ENCODE data around the gene SMG7.

Gene SMG7

DNA sequence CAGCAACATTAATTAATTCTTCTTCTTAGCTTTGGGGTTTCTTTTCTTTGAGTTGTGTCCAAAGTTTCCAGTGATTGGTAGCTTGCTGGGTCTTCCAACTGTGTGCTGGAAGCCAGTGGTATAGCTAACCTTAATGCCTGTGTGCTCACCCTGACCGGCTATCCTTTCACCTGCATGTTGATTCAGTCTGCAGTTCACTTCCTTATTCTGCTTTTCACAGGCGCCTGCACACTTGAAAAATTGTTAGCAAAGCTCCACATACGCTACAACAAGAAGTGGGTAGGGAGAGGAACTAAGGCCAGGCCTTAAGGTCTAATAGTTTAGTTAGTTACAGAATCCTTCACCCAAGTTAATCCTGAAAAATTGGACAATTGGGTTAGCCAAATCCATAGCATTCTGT, 82.3 kb downstream of the SMG7 start:
- no peak for DNase-seq (ENCODE audit: extremely low read depth in 1 of 2, low read depth in 1 of 2)

DNA sequence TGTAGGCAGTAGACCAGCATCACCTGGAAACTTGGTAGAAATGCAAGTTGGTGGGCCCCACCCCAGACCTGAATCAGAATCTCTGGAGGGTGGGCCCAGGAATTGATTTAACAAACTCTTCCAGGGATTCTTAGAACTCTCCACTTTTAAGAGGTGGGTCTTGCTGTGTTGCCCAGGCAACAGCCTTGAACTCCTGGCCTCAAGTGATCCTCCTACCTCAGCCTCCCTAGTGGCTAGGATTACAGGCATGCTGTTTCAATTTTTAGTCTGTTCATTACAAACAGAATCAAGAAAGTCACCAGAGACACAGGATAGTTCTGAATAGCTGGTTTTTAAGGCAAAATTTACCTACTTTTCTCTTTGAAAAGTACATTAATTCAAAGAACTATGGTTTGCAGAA, 86.8 kb downstream of the SMG7 start:
- no peak for DNase-seq (ENCODE audit: extremely low read depth in 1 of 2, low read depth in 1 of 2)

DNA sequence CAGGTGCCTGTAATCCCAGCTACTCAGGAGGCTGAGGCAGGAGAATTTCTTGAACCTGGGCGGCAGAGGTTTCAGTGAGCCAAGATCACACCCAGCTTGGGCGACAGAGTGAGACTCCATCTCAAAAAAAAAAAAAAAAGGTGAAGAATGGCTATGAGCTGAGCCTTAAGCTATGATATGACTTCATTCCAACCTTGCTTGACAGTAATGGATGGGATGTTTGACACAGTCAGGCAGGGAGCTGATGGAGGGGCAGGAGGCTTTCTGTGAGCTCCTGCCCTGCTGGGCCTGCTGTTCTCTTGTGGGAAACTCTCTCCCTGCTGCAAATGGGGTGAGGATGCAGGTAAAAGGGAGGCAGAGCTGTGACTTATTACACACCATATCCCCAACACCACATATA, 90.4 kb downstream of the SMG7 start:
- DNase-seq (ENCODE audit: extremely low read depth in 1 of 2, low read depth in 1 of 2), result no peak

DNA sequence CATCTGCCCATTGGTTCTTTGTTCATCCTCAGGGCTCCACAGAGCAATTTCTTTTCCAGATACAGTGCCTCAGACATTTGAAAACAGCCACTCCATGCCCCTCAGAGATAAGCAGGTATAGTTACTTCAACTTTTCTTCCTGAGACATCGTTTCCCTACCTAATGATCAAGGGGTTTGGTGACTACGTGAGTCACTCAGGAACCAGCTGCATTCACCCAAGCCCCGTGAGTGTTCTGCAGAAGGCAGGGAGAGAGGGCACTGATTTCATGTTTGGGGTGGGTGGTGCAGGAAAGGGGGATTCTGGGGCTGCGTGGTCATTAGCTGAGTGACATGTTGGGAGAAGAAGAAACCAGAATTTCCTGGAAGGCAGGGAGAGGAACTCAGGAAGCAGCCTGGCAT, 93.0 kb downstream of the SMG7 start:
- no peak for DNase-seq (ENCODE audit: extremely low read depth in 1 of 2, low read depth in 1 of 2)

DNA sequence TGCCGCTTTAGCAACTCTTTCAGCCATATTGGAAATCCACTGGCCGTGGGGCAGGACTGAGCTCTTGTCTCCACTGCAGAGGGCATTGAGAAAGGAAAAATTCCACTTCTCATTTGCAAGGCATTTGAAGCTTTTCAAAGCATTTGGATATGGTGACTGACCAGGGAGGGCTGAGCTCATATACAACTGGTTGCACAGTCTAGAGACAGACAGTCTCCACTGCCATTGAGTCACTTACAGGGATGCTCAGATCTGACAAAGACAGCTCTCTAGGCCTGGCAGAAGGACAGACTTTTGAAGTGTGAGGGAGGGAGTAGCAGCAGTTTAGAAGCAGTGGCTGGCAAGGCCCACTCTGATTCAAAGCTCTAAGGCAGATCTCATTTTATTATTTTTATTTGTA, 93.7 kb downstream of the SMG7 start:
- no peak for DNase-seq (ENCODE audit: extremely low read depth in 1 of 2, low read depth in 1 of 2)

DNA sequence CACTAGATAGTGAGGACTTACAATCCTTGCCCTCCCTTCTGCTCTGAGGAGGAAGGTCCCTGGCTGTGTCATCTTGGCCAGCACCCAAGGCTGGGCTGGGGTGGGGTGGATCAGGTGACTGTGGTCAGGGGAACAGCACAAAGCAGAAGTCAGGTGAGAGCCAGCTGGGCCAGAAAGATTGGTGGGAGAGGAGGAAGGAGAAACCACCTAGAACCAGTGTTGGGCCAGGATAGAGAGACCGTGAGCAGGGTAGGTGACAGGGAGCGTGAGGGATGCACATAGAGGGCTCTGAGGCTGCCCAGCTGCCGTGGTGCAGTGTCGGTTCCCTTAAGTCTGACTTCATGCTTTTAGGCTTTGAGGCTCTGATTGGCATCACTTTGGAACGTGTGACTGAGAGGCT, 95.3 kb downstream of the SMG7 start:
- no peak for DNase-seq (ENCODE audit: extremely low read depth in 1 of 2, low read depth in 1 of 2)

DNA sequence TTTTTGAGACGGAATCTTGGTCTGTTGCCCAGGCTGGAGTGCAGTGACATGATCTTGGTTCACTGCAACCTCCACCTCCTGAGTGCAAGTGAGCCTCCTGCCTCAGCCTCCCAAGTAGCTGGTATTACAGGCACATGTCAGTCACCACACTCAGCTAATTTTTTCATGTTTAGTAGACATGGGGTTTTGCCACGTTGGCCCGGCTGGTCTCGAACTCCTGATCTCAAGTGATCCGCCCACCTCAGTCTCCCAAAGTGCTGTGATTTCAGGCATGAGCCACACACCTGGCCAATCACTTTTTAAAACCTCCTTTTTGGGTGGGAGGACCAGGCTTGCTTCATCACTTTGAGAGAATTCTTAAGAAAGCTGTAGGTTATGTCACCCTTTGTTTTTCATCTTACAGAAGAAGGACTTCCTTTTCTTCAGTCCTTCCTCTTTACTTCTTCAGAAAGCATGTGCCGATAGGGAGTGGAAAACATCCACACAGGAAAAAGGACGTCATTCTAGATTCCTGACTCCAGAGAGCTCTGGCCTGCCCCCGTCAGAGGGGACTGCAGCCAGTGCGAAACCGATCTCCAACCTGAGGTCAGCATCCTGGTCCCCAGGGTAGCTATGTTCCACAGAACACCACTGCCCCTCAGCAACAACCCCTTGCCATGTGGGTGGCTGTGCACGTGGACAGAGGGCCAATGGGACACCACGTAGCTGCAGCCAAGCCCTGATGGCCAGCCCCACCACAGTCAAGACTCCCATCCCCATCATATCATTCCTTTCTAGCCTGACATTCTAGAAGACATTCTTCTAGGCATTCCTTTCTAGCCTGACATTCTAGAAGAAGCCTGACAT, 96.1 kb downstream of the SMG7 start:
- DNase-seq (ENCODE audit: extremely low read depth in 1 of 2, low read depth in 1 of 2), result no peak

DNA sequence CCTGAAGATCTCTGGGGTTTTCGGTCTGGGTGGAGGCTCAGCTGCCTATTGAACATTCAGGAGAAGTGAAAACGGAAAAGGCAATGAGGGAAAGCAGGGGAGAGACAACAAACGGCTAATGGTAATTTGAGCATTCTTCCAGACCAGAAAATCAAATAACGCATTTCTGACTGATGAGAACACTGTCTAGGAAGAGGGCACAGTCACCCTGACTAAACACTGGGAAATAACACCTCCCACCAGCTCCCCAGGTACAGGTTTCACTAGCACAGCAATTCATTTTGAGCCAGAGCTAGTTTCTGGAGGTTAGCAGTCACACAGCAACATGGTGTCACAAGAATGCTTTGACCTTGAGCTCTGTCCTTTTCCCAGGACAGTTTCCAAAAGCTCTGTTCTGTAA, 96.8 kb downstream of the SMG7 start:
- no peak for DNase-seq (ENCODE audit: extremely low read depth in 1 of 2, low read depth in 1 of 2)

DNA sequence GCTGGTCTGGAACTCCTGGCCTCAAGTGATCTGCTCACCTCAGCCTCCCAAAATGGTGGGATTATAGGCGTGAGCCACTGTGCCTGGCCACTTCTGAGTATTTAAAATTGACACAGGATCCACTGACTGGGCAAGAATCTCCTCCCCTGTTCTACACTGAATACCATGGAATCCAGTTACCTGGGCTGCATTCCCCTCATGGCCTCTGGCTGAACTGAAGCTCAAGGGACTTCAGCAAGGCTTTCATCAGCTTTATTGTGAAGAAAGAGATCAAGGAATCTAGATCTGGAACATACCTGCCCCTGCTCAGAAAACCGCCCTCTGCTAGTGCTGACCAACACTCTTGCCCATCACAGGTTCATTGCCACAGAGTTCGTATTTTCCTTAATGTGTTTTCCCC, 97.5 kb downstream of the SMG7 start:
- no peak for DNase-seq (ENCODE audit: extremely low read depth in 1 of 2, low read depth in 1 of 2)

DNA sequence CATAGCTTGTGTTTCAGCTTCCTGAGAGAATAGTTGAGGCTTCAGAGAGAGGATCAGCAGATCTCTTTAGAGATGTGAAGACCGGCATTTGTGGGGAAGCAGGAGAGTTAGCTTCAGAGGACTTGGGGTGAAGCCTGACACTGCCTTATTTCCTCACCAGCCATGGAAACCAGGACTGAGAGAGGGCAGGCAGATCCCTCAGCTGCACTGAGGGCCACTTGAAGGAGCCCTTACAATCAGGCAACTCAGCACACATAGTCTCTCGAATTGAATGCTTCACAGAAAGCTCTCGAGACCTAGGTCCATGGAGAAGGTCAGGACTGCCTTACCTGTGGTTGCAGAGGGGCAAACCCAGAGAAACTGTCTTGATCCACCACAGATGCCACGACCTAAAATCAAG, 98.2 kb downstream of the SMG7 start:
- DNase-seq (ENCODE audit: extremely low read depth in 1 of 2, low read depth in 1 of 2), result no peak

DNA sequence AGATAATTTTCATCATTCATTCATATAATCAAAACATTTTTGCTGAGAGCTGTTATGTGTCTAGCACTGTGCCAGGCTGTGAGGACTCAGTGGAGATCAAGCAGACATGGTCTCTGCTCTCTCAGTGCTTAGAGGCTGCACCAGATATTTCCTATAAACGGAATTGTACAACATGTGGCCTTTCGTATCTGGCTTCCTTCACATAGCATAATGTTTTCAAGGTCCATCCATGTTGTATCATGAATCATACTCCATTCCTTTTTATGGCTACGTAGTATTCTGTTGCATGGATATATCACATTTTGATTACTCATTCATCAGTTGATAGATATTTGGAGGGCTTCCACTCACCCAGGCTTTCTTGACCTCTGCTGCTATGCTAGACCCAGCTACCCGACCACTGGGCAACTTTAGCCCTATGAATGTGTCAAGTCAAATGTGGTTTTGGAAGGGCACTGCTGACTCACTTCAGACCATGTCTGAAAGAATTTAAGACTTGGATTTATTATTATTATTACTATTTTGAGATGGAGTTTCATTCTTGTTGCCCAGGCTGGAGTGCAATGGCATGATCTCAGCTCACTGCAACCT, 99.5 kb downstream of the SMG7 start:
- no peak for DNase-seq (ENCODE audit: extremely low read depth in 1 of 2, low read depth in 1 of 2)

DNA sequence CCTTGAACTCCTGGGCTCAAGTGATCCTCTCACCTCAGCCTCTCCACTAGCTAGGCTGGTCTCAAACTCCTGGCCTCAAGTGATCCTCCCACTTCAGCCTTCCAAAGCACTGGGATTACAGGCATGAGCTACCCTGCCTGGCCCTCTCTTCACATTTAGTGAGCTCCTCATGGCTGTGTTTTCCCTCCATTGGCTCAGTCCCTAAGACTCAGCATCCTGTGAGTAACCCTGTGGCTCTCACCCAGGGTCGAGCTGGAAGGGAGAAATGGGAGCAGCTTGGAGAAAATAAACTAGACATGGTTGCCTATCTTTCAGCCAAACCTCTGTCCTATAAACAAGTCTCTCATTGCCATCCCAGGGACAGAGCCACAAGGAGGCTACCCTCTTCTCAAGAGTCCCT, 100.4 kb downstream of the SMG7 start:
- no peak for DNase-seq (ENCODE audit: extremely low read depth in 1 of 2, low read depth in 1 of 2)

DNA sequence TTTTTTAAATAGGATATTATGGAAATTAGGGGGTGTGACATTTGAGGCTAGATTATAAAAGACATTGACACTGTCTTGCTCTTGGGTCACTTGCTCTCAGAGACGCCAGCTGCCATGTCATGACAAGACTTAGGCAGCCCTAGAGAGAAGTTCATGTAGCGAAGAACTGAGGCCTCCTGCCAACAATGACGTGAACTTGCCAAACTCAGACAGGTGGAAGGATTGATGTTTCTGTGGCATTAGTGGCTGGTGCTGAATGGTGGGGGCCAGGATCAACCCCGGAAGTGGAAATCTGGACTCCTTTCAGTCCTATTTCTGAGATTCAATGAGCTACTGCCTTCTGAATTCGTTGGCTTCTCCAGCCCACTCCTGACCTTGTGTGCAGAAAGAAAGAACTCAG, 103.3 kb downstream of the SMG7 start:
- DNase-seq (ENCODE audit: extremely low read depth in 1 of 2, low read depth in 1 of 2), result no peak

DNA sequence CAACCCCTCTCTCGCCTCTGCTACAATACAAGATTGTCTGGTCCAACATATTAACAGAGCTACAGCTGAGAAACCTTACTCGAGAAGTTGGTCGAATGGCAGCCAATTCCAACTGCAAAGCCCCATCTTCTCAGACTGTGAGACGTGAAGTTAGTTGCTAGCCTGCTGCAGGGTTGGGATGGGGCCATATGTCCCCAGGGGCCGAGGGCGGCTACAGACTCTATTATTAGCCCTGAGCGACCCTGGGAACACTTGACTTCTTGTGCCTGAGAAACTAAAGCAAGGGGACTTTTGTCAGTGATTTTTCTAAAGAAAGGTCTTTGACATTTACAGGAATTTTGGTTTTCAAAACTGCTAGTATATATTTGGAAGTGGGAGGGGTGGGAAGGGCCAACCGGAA, 104.2 kb downstream of the SMG7 start:
- no peak for DNase-seq (ENCODE audit: extremely low read depth in 1 of 2, low read depth in 1 of 2)

DNA sequence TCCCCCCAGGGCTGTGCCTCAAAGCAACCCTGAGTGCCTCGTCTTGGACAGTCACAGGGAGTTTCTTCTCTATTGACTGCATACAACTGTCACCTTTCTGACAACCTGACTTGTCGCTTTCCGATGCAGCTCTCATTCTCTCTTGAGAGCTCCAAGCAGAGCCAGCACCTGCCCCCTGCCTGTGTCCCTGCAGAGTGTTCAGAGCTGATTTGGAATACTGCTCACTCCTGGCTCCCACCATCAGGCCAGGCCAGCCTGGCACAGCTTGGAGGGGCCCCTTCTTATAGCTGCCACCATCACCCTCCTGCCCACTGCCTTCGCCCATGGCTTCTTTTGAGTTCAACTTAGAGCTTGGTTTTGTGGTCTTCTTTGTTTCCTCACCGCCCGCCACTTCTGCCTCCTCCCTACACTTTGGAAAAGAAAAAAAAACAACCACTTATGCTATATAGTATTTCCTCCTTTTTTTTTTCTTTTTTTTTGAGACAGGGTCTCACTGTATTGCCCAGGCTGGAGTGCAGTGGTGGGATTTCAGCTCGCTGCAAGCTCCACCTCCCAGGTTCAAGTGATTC, 105.7 kb downstream of the SMG7 start:
- DNase-seq (ENCODE audit: extremely low read depth in 1 of 2, low read depth in 1 of 2), result no peak

DNA sequence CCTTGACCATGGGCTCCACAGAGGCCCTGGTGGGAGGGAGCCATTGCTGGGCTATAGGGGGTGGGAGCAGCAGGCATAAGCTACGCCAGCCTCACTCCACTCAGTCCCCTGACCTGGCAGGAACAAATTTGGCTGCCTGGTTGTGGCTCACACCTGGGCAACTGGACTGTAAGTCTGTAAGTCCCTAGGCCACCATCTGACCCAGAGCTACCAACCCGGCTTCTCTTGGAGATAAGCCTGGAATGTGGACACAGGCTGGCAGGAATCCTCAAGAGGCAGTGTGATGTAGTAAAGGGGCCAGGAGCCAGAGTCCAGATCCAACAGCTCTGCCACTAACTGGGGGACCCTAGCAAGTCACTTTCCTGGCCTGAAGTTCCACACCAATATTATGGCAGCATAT, 106.6 kb downstream of the SMG7 start:
- DNase-seq (ENCODE audit: extremely low read depth in 1 of 2, low read depth in 1 of 2), result no peak

DNA sequence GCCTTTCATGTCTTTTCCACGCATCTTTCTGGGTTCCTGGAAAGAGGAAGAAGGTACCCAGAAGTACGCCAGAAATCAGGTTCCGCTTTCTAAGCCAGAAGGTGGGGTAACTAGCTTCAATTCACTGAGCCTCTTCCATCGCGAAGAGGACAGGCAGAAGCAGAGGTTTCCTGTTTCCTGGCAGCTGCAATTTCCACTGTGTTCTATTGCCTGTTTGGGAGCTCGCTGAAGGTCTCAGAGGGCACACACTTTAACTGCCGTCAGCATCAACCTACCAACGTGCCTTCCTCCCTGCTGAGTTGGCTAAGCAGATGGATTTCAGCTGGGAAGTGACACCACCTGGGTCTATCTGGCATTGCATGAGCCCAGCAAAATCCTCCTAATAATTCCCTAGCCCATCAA, 108.0 kb downstream of the SMG7 start:
- no peak for DNase-seq (ENCODE audit: extremely low read depth in 1 of 2, low read depth in 1 of 2)

DNA sequence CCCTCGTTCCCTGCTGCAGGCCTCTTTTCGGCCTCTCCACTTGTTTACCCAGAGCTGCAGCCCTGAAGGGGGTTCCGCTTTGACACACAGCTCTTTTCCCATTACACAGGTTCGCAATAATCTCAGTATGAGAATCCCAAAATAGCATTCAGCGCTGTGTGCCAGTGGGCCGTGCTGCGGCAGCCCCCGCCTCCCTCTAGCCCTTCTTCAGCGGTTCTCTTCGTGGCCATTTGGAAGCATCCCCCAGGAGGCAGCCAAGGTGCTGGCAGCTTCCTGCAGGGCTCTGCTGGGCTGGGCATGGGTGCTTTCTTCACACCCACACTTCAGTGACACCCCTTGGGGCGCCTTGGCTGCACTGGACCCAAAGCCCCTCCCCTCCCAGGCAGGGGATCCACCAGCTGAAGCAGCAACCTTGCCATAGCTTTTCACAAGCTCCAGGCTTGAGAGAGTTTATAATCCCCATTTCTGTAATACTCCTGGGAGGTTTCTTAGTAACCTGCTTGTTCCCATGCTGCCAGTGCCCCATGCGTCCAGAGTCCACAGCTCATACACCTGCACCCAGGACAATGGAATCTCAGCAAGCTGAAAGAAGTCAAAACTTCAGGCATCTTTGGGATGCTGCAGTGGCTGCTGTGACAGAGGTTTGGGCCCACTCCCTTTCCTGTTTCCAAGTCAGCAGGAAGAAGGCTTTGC, 109.9 kb downstream of the SMG7 start:
- no peak for DNase-seq (ENCODE audit: extremely low read depth in 1 of 2, low read depth in 1 of 2)

DNA sequence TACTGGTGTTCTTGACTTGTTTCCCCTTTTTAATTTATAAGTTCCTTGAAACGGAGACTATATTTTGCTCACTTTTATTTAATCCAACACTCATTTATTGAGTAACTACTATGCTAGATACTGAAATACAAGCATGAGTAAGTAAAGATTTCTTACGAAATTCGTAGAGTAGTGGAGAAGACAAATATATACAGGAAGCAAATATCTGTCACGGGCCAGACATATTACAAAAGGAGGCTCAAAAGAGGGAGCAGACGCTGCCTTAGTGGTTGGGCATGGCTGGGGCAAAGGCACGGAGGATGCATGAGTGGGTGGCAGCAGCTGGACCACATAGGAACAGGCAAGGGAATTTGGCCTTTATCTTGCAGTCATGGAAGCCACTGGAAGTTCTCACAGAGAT, 111.2 kb downstream of the SMG7 start:
- no peak for DNase-seq (ENCODE audit: extremely low read depth in 1 of 2, low read depth in 1 of 2)

DNA sequence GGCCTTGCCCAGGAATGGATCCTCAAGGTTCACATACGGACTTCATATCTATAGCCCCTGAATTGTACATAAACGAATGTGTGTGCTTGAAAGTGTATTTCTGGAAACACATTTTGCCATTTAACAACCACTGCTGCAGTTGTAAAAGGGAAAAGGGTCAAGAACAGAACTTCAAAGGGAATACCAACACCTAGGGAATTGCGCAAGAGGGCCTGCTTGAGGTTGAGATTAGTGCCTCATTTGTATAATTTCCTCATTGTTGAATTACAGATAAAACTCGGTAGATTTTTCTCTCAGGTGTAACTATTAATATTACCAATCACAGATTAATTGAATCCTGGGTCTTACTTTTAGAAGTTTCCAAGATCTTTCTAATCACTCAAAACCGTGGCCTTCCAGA, 111.8 kb downstream of the SMG7 start:
- no peak for DNase-seq (ENCODE audit: extremely low read depth in 1 of 2, low read depth in 1 of 2)

DNA sequence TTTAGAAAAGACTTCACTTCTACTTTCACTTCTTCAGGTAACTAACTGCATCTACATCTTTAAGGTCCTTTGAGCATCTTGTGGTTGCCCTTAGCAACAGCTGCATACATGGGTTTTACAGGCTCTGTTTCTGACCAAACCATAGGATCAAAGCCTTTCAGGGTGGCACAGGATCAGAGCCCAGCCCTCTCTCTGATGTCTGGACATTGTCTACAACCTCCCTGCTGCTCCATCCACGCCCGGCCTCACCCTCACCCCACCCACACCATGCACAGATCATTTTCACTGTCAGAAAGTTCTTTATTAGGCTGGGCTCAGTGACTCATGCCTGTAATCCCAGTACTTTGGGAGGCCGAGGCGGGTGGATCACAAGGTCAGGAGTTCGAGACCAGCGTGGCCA, 112.7 kb downstream of the SMG7 start:
- no peak for DNase-seq (ENCODE audit: extremely low read depth in 1 of 2, low read depth in 1 of 2)

DNA sequence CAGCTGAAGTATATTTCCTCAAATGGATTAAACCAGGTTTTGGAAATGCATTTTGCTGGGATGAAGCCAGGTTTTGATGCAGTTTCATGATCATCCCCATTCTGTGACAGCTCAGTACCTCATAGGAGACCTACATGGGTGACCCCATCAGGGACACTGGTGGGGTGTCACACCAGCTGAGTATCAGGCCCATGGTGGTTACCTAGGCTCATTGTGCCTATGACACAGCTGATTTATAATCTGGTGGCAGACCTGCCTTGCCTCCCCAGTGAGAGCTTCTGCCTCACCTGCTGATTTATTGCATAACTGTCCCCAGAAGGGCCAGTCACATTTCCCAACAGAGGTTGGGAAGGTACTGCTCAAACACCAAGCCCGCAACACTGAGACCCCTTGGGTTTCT, 114.2 kb downstream of the SMG7 start:
- DNase-seq (ENCODE audit: extremely low read depth in 1 of 2, low read depth in 1 of 2), result no peak
